ENCODE measurements around the gene TPD52L1.
"Not testable (repeated sequence)": the region's sequence is repeated elsewhere in the genome, so short reads cannot be mapped to it uniquely, and the experiment has no call there.

TPD52L1 gene

GRCh38 chr6:125274935-125275334 is 121.4 kb downstream of the TPD52L1 start:
- H3K4me3 ChIP-seq (ENCODE audit: low read length): no peak overlapping the region
- TF ChIP-seq EZH2phosphoT487 (IDR thresholded peaks at IDR 0.05; ENCODE audit: borderline replicate concordance, low read length): no peak
- TF ChIP-seq CTCF (IDR thresholded peaks at IDR 0.05; ENCODE audit: low read depth, low read length, poor library complexity, severe bottlenecking): no peak
- peaks cover 8% of the 10 kb centered on the region for H3K79me2 ChIP-seq (ENCODE audit: control insufficient read depth, low read length)
- no peaks in the 10 kb centered on the region for H3K9me3 ChIP-seq (ENCODE audit: control insufficient read depth, insufficient read depth, low read length)
- H3K27ac ChIP-seq (ENCODE audit: low read depth, low read length): no peak overlapping the region
- H3F3A ChIP-seq (ENCODE audit: control insufficient read depth, insufficient read depth): no peaks in the 10 kb centered on the region
- H4K20me1 ChIP-seq (ENCODE audit: control insufficient read depth, insufficient read depth, low read depth, low read length): no peaks in the 10 kb centered on the region
- peaks cover 71% of the 10 kb centered on the region for H3K36me3 ChIP-seq (ENCODE audit: control insufficient read depth, low read length)
- no peaks in the 10 kb centered on the region for H3K9me2 ChIP-seq (replicated peaks; ENCODE audit: control insufficient read depth, low read length)
- H3K4me2 ChIP-seq (ENCODE audit: low read length): no peak overlapping the region
- H3K4me1 ChIP-seq (ENCODE audit: control insufficient read depth, low read length): no peaks in the 10 kb centered on the region
- no peaks in the 10 kb centered on the region for H3K27me3 ChIP-seq (ENCODE audit: control insufficient read depth, low read length)

- Histone ChIP-seq H3K9me3 (ENCODE audit: control insufficient read depth, insufficient read depth, low read length) (no peaks in the 10 kb centered on the region), H3K79me2 (ENCODE audit: control insufficient read depth, low read length) (peaks cover 16% of the 10 kb centered on the region), H3K27ac (ENCODE audit: low read depth, low read length) (no peak overlapping the region), H3K36me3 (ENCODE audit: control insufficient read depth, low read length) (peaks cover 80% of the 10 kb centered on the region), H3K4me1 (ENCODE audit: control insufficient read depth, low read length) (no peaks in the 10 kb centered on the region), H3K4me3 (ENCODE audit: low read length) (no peak overlapping the region), H3K4me2 (ENCODE audit: low read length) (no peak overlapping the region), H3K27me3 (ENCODE audit: control insufficient read depth, low read length) (no peaks in the 10 kb centered on the region), H3K9me2 (replicated peaks; ENCODE audit: control insufficient read depth, low read length) (no peaks in the 10 kb centered on the region), H4K20me1 (ENCODE audit: control insufficient read depth, insufficient read depth, low read depth, low read length) (no peaks in the 10 kb centered on the region), H3F3A (ENCODE audit: control insufficient read depth, insufficient read depth) (no peaks in the 10 kb centered on the region)
- TF ChIP-seq EZH2phosphoT487 (IDR thresholded peaks at IDR 0.05; ENCODE audit: borderline replicate concordance, low read length) (no peak), CTCF (IDR thresholded peaks at IDR 0.05; ENCODE audit: low read depth, low read length, poor library complexity, severe bottlenecking) (no peak)
These were observed 122.2 kb downstream of the TPD52L1 start for GRCh38 chr6:125275779-125276178.

GRCh38 chr6:125277838-125278237 is 124.3 kb downstream of the TPD52L1 start:
- H3K4me1 ChIP-seq (ENCODE audit: control insufficient read depth, low read length): no peaks in the 10 kb centered on the region
- H3K36me3 ChIP-seq (ENCODE audit: control insufficient read depth, low read length): peaks cover 92% of the 10 kb centered on the region
- H3K4me3 ChIP-seq (ENCODE audit: low read length): no peak overlapping the region
- H3K9me3 ChIP-seq (ENCODE audit: control insufficient read depth, insufficient read depth, low read length): no peaks in the 10 kb centered on the region
- no peaks in the 10 kb centered on the region for H3K27me3 ChIP-seq (ENCODE audit: control insufficient read depth, low read length)
- peaks cover 34% of the 10 kb centered on the region for H3K79me2 ChIP-seq (ENCODE audit: control insufficient read depth, low read length)
- no peak overlapping the region for H3K4me2 ChIP-seq (ENCODE audit: low read length)
- H3F3A ChIP-seq (ENCODE audit: control insufficient read depth, insufficient read depth): no peaks in the 10 kb centered on the region
- no peak overlapping the region for H3K27ac ChIP-seq (ENCODE audit: low read depth, low read length)
- TF ChIP-seq EZH2phosphoT487 (IDR thresholded peaks at IDR 0.05; ENCODE audit: borderline replicate concordance, low read length) (no peak), CTCF (IDR thresholded peaks at IDR 0.05; ENCODE audit: low read depth, low read length, poor library complexity, severe bottlenecking) (no peak)
- no peaks in the 10 kb centered on the region for H4K20me1 ChIP-seq (ENCODE audit: control insufficient read depth, insufficient read depth, low read depth, low read length)
- H3K9me2 ChIP-seq (replicated peaks; ENCODE audit: control insufficient read depth, low read length): no peaks in the 10 kb centered on the region

- Histone ChIP-seq H3K27me3 (ENCODE audit: control insufficient read depth, low read length) (no peaks in the 10 kb centered on the region), H3K4me1 (ENCODE audit: control insufficient read depth, low read length) (no peaks in the 10 kb centered on the region), H3K9me3 (ENCODE audit: control insufficient read depth, insufficient read depth, low read length) (no peaks in the 10 kb centered on the region), H3K4me2 (ENCODE audit: low read length) (no peak overlapping the region), H3K9me2 (replicated peaks; ENCODE audit: control insufficient read depth, low read length) (no peaks in the 10 kb centered on the region), H4K20me1 (ENCODE audit: control insufficient read depth, insufficient read depth, low read depth, low read length) (no peaks in the 10 kb centered on the region), H3K4me3 (ENCODE audit: low read length) (no peak overlapping the region), H3F3A (ENCODE audit: control insufficient read depth, insufficient read depth) (no peaks in the 10 kb centered on the region), H3K27ac (ENCODE audit: low read depth, low read length) (no peak overlapping the region), H3K36me3 (ENCODE audit: control insufficient read depth, low read length) (peaks cover 82% of the 10 kb centered on the region), H3K79me2 (ENCODE audit: control insufficient read depth, low read length) (peaks cover 49% of the 10 kb centered on the region)
- TF ChIP-seq EZH2phosphoT487 (IDR thresholded peaks at IDR 0.05; ENCODE audit: borderline replicate concordance, low read length) (no peak), CTCF (IDR thresholded peaks at IDR 0.05; ENCODE audit: low read depth, low read length, poor library complexity, severe bottlenecking) (no peak)
These were observed 126.4 kb downstream of the TPD52L1 start for GRCh38 chr6:125279961-125280360.

GRCh38 chr6:125280370-125281035 is 126.9 kb downstream of the TPD52L1 start:
- H3K9me3 ChIP-seq (ENCODE audit: control insufficient read depth, insufficient read depth, low read length); H4K20me1 ChIP-seq (ENCODE audit: control insufficient read depth, insufficient read depth, low read depth, low read length); H3K4me3 ChIP-seq (ENCODE audit: low read length); H3K9me2 ChIP-seq (replicated peaks; ENCODE audit: control insufficient read depth, low read length); H3K27ac ChIP-seq (ENCODE audit: low read depth, low read length); H3F3A ChIP-seq (ENCODE audit: control insufficient read depth, insufficient read depth); H3K27me3 ChIP-seq (ENCODE audit: control insufficient read depth, low read length); H3K4me1 ChIP-seq (ENCODE audit: control insufficient read depth, low read length); H3K4me2 ChIP-seq (ENCODE audit: low read length): not testable (repeated sequence)
- Histone ChIP-seq H3K36me3 (ENCODE audit: control insufficient read depth, low read length) (peaks cover 80% of the 10 kb centered on the region), H3K79me2 (ENCODE audit: control insufficient read depth, low read length) (peaks cover 53% of the 10 kb centered on the region)
